ENCODE data around the gene NPLOC4. TPM values are rescaled to one million over a fixed set of nuclear protein-coding genes. Genes with fewer than 3 reads are reported as not detected.

Gene NPLOC4
- total and polyA plus RNA-seq, 2 donors (not counting 1 experiment from before 2014, with no cell fraction given) = 70.2 to 101 TPM

- no peaks in the 10 kb centered on the region for H3K9me3 ChIP-seq (ENCODE audit: control extremely low read depth in 1 of 3, control insufficient read depth in 2 of 3, insufficient read depth in 1 of 3, low read length in 2 of 3)
- TF ChIP-seq EZH2 (IDR thresholded peaks at IDR 0.05; ENCODE audit: borderline replicate concordance, insufficient read depth, low read depth, low read length, poor library complexity, severe bottlenecking) (no peak), CTCF (IDR thresholded peaks at IDR 0.05) (no peak)
- H3K27ac ChIP-seq (ENCODE audit: low read length in 2 of 2) = no peak overlapping the region
- H3K27me3 ChIP-seq (replicated peaks in 1 of 4; ENCODE audit: control extremely low read depth in 1 of 4, control insufficient read depth in 3 of 4, insufficient read depth in 4 of 4, low read length in 3 of 4) = no peaks in the 10 kb centered on the region
- CTCF ChIA-PET = no interaction called here
- peaks cover 19 to 25% of the 10 kb centered on the region in 2 donors for H3K4me1 ChIP-seq (ENCODE audit: control insufficient read depth in 2 of 2, insufficient read depth in 2 of 2, low read length in 2 of 2)
- peaks cover 0 to 7% of the 10 kb centered on the region in 2 experiments for H3K36me3 ChIP-seq (replicated peaks in 1 of 2; ENCODE audit: control extremely low read depth in 1 of 2, control insufficient read depth in 1 of 2, extremely low read depth in 1 of 2, insufficient read depth in 2 of 2, low read length in 1 of 2)
- H3K27ac Mint-ChIP-seq = no peak overlapping the region
- H4K20me1 ChIP-seq (ENCODE audit: control insufficient read depth, insufficient read depth, low read length, poor library complexity, severe bottlenecking) = no peaks in the 10 kb centered on the region
- no peak overlapping the region for H3K4me3 Mint-ChIP-seq
- intact Hi-C loops (cut with micrococcal nuclease) = no loop called here
- 87% methylated on average over 6 of the region's 7 CpGs for WGBS (ENCODE audit: insufficient coverage)
- DNase-seq (no peak), ATAC-seq (ENCODE audit: low read depth) (no peak)
- H3K4me2 ChIP-seq (replicated peaks; ENCODE audit: low read depth, low read length, poor library complexity, severe bottlenecking) = no peak overlapping the region
- H3K9me3 Mint-ChIP-seq (ENCODE audit: insufficient read depth) = no peaks in the 10 kb centered on the region
- POLR2A ChIA-PET = no interaction called here
- no peaks in the 10 kb centered on the region for H3K27me3 Mint-ChIP-seq
- H3K79me2 ChIP-seq (ENCODE audit: control insufficient read depth, insufficient read depth, low read length) = peaks cover 43% of the 10 kb centered on the region
- peaks cover 23% of the 10 kb centered on the region for H3K4me1 Mint-ChIP-seq
- no peak overlapping the region for H2AFZ ChIP-seq (ENCODE audit: insufficient read depth, low read depth, low read length, poor library complexity, severe bottlenecking)
- no peak overlapping the region for H3K4me3 ChIP-seq (ENCODE audit: control extremely low read depth in 1 of 5, extremely low read depth in 1 of 5, insufficient read depth in 1 of 5, low read depth in 2 of 5, low read length in 4 of 5)
- H3K9ac ChIP-seq (ENCODE audit: low read length) = no peak overlapping the region
These were observed 27.1 kb upstream of the NPLOC4 start for GRCh38 chr17:81664051-81664470.

DNA sequence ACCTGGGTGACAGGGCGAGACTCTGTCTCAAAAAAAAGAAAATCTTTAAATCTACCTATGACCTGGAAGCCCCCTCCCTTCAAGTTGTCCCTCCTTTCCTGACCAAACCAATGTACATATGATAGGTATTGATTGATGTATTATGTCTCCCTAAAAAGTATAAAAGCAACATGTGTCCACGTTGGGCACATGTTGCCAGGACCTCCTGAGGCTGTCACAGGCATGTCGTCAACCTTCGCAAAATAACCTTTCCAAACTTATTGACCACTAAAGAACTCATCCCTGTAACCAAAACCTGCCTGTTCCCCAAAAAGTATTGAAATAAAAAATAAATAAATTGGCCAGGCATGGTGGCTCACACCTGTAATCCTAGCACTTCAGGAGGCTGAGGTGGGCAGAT is 25.1 kb upstream of the NPLOC4 start:
- no peak for TF ChIP-seq CTCF (IDR thresholded peaks at IDR 0.05)
- TF ChIP-seq EZH2 (IDR thresholded peaks at IDR 0.05; ENCODE audit: borderline replicate concordance, insufficient read depth, low read depth, low read length, poor library complexity, severe bottlenecking) = no peak
- DNase-seq = no peak
- no peak overlapping the region for H3K4me3 ChIP-seq (ENCODE audit: control extremely low read depth in 1 of 5, extremely low read depth in 1 of 5, insufficient read depth in 1 of 5, low read depth in 2 of 5, low read length in 4 of 5)
- no peak overlapping the region for H3K27ac ChIP-seq (ENCODE audit: low read length in 2 of 2)
- POLR2A ChIA-PET = no interaction called here
- H3K9ac ChIP-seq (ENCODE audit: low read length) = no peak overlapping the region
- peaks cover 9 to 14% of the 10 kb centered on the region in 2 donors for H3K4me1 ChIP-seq (ENCODE audit: control insufficient read depth in 2 of 2, insufficient read depth in 2 of 2, low read length in 2 of 2)
- H4K20me1 ChIP-seq (ENCODE audit: control insufficient read depth, insufficient read depth, low read length, poor library complexity, severe bottlenecking) = no peaks in the 10 kb centered on the region
- Mint-ChIP-seq H3K27me3 (no peaks in the 10 kb centered on the region), H3K9me3 (ENCODE audit: insufficient read depth) (no peaks in the 10 kb centered on the region), H3K4me3 (no peak overlapping the region), H3K4me1 (peaks cover 11% of the 10 kb centered on the region), H3K27ac (no peak overlapping the region)
- no peak overlapping the region for H3K4me2 ChIP-seq (replicated peaks; ENCODE audit: low read depth, low read length, poor library complexity, severe bottlenecking)
- H2AFZ ChIP-seq (ENCODE audit: insufficient read depth, low read depth, low read length, poor library complexity, severe bottlenecking) = no peak overlapping the region
- H3K79me2 ChIP-seq (ENCODE audit: control insufficient read depth, insufficient read depth, low read length) = peaks cover 24% of the 10 kb centered on the region
- no peaks in the 10 kb centered on the region for H3K27me3 ChIP-seq (replicated peaks in 1 of 4; ENCODE audit: control extremely low read depth in 1 of 4, control insufficient read depth in 3 of 4, insufficient read depth in 4 of 4, low read length in 3 of 4)
- intact Hi-C loops (cut with micrococcal nuclease) = no loop called here
- no peaks in the 10 kb centered on the region for H3K9me3 ChIP-seq (ENCODE audit: control extremely low read depth in 1 of 3, control insufficient read depth in 2 of 3, insufficient read depth in 1 of 3, low read length in 2 of 3)
- no CpG with 5 or more reads among the region's 4 CpGs for WGBS (ENCODE audit: insufficient coverage)
- no peaks in the 10 kb centered on the region for H3K36me3 ChIP-seq (replicated peaks in 1 of 2; ENCODE audit: control extremely low read depth in 1 of 2, control insufficient read depth in 1 of 2, extremely low read depth in 1 of 2, insufficient read depth in 2 of 2, low read length in 1 of 2)
- CTCF ChIA-PET = no interaction called here
- no peak for ATAC-seq (ENCODE audit: low read depth)
